ENCODE data around the gene ABTB2. TPM values are rescaled to one million over a fixed set of nuclear protein-coding genes. Genes with fewer than 3 reads are reported as not detected.

The ABTB2 gene
- total RNA-seq, 1 experiment from 2014 or later: 3.6 TPM

GRCh38 chr11:34198523-34198922 lies 159.3 kb downstream of the ABTB2 start:
- POLR2A ChIA-PET: no interaction called here
- no peaks in the 10 kb centered on the region for H3K27me3 ChIP-seq (replicated peaks; ENCODE audit: control insufficient read depth, insufficient read depth, low read length)
- no peaks in the 10 kb centered on the region for H3K27me3 Mint-ChIP-seq (ENCODE audit: insufficient read depth, unreplicated experiment)

DNA sequence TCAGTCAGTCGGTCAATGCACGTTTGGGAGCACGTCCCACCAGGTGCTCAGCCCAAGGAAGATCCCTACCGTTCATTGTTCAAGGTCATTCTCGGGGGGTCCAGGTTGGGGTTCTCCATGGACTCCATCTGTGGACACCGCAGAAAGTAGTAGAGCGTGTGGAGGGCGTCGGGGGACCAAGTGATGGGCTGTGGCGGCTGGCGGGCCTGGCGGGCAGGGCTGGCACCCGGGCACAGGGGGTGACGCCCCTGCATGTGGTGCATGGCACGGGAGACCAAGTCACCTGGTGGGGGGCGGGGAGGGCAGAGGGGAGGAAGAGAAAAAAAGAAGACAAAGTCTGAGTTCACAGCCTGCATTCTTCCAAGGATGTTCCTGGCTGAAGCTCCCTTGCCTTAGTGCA lies 160.6 kb downstream of the ABTB2 start:
- Mint-ChIP-seq H3K4me3 (ENCODE audit: unreplicated experiment) (no peak overlapping the region), H3K27ac (ENCODE audit: unreplicated experiment) (no peak overlapping the region), H3K36me3 (ENCODE audit: insufficient read depth, unreplicated experiment) (no peaks in the 10 kb centered on the region), H3K4me1 (ENCODE audit: low read depth, unreplicated experiment) (no peaks in the 10 kb centered on the region), H3K9me3 (ENCODE audit: unreplicated experiment) (no peaks in the 10 kb centered on the region), H3K27me3 (ENCODE audit: insufficient read depth, unreplicated experiment) (no peaks in the 10 kb centered on the region)
- no peak overlapping the region for H3K4me3 ChIP-seq (ENCODE audit: low read depth, low read length)
- H3K4me1 ChIP-seq: no peaks in the 10 kb centered on the region
- DNase-seq: no peak
- H3K9me3 ChIP-seq: no peaks in the 10 kb centered on the region
- no TSS peak for BruUV-seq (replicated peaks)
- ChIA-PET POLR2A (interaction anchor here (0.6 kb wide), 1 partner anchor 83 kb away, joined by 5 read pairs; no protein-coding TSS in a partner anchor), CTCF (no interaction called here)
- intact Hi-C loops (cut with micrococcal nuclease; ENCODE audit: unreplicated experiment): no loop called here
- H3K36me3 ChIP-seq (ENCODE audit: control insufficient read depth, insufficient read depth, low read length): no peaks in the 10 kb centered on the region
- H3K27me3 ChIP-seq (replicated peaks; ENCODE audit: control insufficient read depth, insufficient read depth, low read length): no peaks in the 10 kb centered on the region
- TF ChIP-seq CTCF (IDR thresholded peaks at IDR 0.05; ENCODE audit: insufficient read depth in 1 of 2, low read depth in 1 of 2, low read length in 1 of 2, severe bottlenecking in 1 of 2, unreplicated experiment in 1 of 2): no peak

More at GRCh38 chr11:34198523-34198922, 159.3 kb downstream of the ABTB2 start:
- H3K9me3 Mint-ChIP-seq (ENCODE audit: unreplicated experiment): no peaks in the 10 kb centered on the region
- H3K4me3 Mint-ChIP-seq (ENCODE audit: unreplicated experiment): no peak overlapping the region
- H3K4me1 Mint-ChIP-seq (ENCODE audit: low read depth, unreplicated experiment): no peaks in the 10 kb centered on the region
- Histone ChIP-seq H3K9me3 (no peaks in the 10 kb centered on the region), H3K4me3 (ENCODE audit: low read depth, low read length) (no peak overlapping the region), H3K36me3 (ENCODE audit: control insufficient read depth, insufficient read depth, low read length) (no peaks in the 10 kb centered on the region), H3K4me1 (no peaks in the 10 kb centered on the region)
- DNase-seq: no peak
- TF ChIP-seq CTCF (IDR thresholded peaks at IDR 0.05; ENCODE audit: insufficient read depth in 1 of 2, low read depth in 1 of 2, low read length in 1 of 2, severe bottlenecking in 1 of 2, unreplicated experiment in 1 of 2): no peak
- CTCF ChIA-PET: no interaction called here
- no TSS peak for BruUV-seq (replicated peaks)
- no peak overlapping the region for H3K27ac Mint-ChIP-seq (ENCODE audit: unreplicated experiment)
- H3K36me3 Mint-ChIP-seq (ENCODE audit: insufficient read depth, unreplicated experiment): no peaks in the 10 kb centered on the region
- intact Hi-C loops (cut with micrococcal nuclease; ENCODE audit: unreplicated experiment): no loop called here

GRCh38 chr11:34194576-34195335 lies 163.1 kb downstream of the ABTB2 start:
- no peaks in the 10 kb centered on the region for H3K36me3 Mint-ChIP-seq (ENCODE audit: insufficient read depth, unreplicated experiment)
- no peak overlapping the region for H3K27ac Mint-ChIP-seq (ENCODE audit: unreplicated experiment)
- intact Hi-C loops (cut with micrococcal nuclease; ENCODE audit: unreplicated experiment): no loop called here
- no peaks in the 10 kb centered on the region for H3K9me3 Mint-ChIP-seq (ENCODE audit: unreplicated experiment)
- H3K27me3 Mint-ChIP-seq (ENCODE audit: insufficient read depth, unreplicated experiment): no peaks in the 10 kb centered on the region
- no peaks in the 10 kb centered on the region for H3K9me3 ChIP-seq
- H3K4me1 Mint-ChIP-seq (ENCODE audit: low read depth, unreplicated experiment): no peaks in the 10 kb centered on the region
- H3K27me3 ChIP-seq (replicated peaks; ENCODE audit: control insufficient read depth, insufficient read depth, low read length): no peaks in the 10 kb centered on the region
- no TSS peak for BruUV-seq (replicated peaks)
- no peaks in the 10 kb centered on the region for H3K4me1 ChIP-seq
- POLR2A ChIA-PET: interaction anchor here (0.7 kb wide), 1 partner anchor 264 kb away, joined by 3 read pairs; no protein-coding TSS in a partner anchor
- CTCF ChIA-PET: interaction anchor here (0.7 to 1.0 kb wide), 2 partner anchors 20 to 116 kb away, joined by 4 read pairs; no protein-coding TSS in a partner anchor
- no peak for DNase-seq
- no peaks in the 10 kb centered on the region for H3K36me3 ChIP-seq (ENCODE audit: control insufficient read depth, insufficient read depth, low read length)
- no peak overlapping the region for H3K4me3 Mint-ChIP-seq (ENCODE audit: unreplicated experiment)
- TF ChIP-seq CTCF (IDR thresholded peaks at IDR 0.05; ENCODE audit: insufficient read depth in 1 of 2, low read depth in 1 of 2, low read length in 1 of 2, severe bottlenecking in 1 of 2, unreplicated experiment in 1 of 2): no peak
- no peak overlapping the region for H3K4me3 ChIP-seq (ENCODE audit: low read depth, low read length)

All from Caco-2 (cell line).